Natural killer cell (primary cell): ENCODE measurements around the gene EXOC4. TPM values are rescaled to one million over a fixed set of nuclear protein-coding genes. Genes with fewer than 3 reads are reported as not detected.

Experiments
- ATAC-seq, 3 donors: fragments of 150-1000 bp in 2 of 3; fragments of 200-7000 bp in 1 of 3; cut with Tn5 transposase; 1 replicate in 1 of 3; 2 replicates in 2 of 3; pipeline ENCODE4 v1.10.0; 2021; ENCODE audit warnings: mild to moderate bottlenecking in 2 of 3, moderate library complexity in 2 of 3
- DNase-seq, 2 donors: peaks; one replicate each; pipeline versions ENCODE4 v3.0.0 to v3.0.0-alpha.2; 2013 to 2021; ENCODE audit warnings: mixed read lengths in 1 of 2
- H3K27ac ChIP-seq: one replicate; pipeline ENCODE4 v1.5.1; 2013; ENCODE audit warnings: mild to moderate bottlenecking, low read length
- H3K27me3 ChIP-seq: one replicate; pipeline ENCODE4 v1.6.1; 2013; ENCODE audit warnings: low read length; ENCODE audit not compliant: control insufficient read depth, insufficient read depth
- H3K36me3 ChIP-seq: one replicate; pipeline ENCODE4 v1.6.1; 2013; ENCODE audit warnings: low read length; ENCODE audit not compliant: control insufficient read depth, insufficient read depth
- H3K4me1 ChIP-seq: one replicate; pipeline ENCODE4 v1.6.1; 2013; ENCODE audit warnings: low read length; ENCODE audit not compliant: control insufficient read depth, insufficient read depth
- H3K4me3 ChIP-seq: one replicate; pipeline ENCODE4 v1.5.1; 2013; ENCODE audit warnings: low read length
- H3K9me3 ChIP-seq: one replicate; pipeline ENCODE4 v1.6.1; 2013; ENCODE audit warnings: low read length; ENCODE audit not compliant: control insufficient read depth, insufficient read depth
- H3K27ac Mint-ChIP-seq, 2 donors: one replicate each; pipeline ENCODE4 v1.8.0; 2022; ENCODE audit warnings: mild to moderate bottlenecking in 2 of 2, mixed read lengths in 2 of 2, moderate library complexity in 1 of 2
- H3K27me3 Mint-ChIP-seq, 2 donors: one replicate each; pipeline ENCODE4 v1.8.0; 2022; ENCODE audit warnings: low read depth in 2 of 2, mixed read lengths in 2 of 2
- H3K36me3 Mint-ChIP-seq: one replicate; pipeline ENCODE4 v1.8.0; 2022; ENCODE audit warnings: mixed read lengths
- H3K4me1 Mint-ChIP-seq, 2 donors: one replicate each; pipeline ENCODE4 v1.8.0; 2022; ENCODE audit warnings: mixed read lengths in 2 of 2
- H3K4me3 Mint-ChIP-seq: one replicate; pipeline ENCODE4 v1.8.0; 2022; ENCODE audit warnings: mild to moderate bottlenecking, moderate library complexity, mixed read lengths
- H3K9me3 Mint-ChIP-seq, 2 donors: one replicate each; pipeline ENCODE4 v1.8.0; 2022; ENCODE audit warnings: mixed read lengths in 2 of 2
- CTCF ChIP-seq: fragments of 200-600 bp; IDR thresholded peaks from one replicate; pipeline ENCODE4 v1.8.0; 2022; ENCODE audit warnings: antibody characterized with exemption
- WGBS: methylation state at CpG from one replicate; pipeline ENCODE4 v1.1.7; 2013; ENCODE audit warnings: missing lambda C conversion rate; ENCODE audit not compliant: insufficient coverage; 5-methylcytosine and 5-hydroxymethylcytosine counted together
- intact Hi-C: fragments of 100-400 bp; cut with micrococcal nuclease; formaldehyde crosslinking; loops from one replicate; pipeline ENCODE4 v1.14.2; 2022
- total RNA-seq, 4 donors: library from RNA; stranded (reverse); fragments of 120-200 nt in 1 of 4; gene quantifications; one replicate each; pipeline versions ENCODE4 v1.2.3 to v1.2.4, GENCODE V29; 2013 to 2022

The EXOC4 gene
- total RNA-seq, 3 donors from 2014 or later (not counting 1 experiment from before 2014, with no cell fraction given) = 105 to 148 (median 123) TPM

GRCh38 chr7:133293384-133294160 is 40.7 kb downstream of the EXOC4 start:
- ATAC-seq (no peak), DNase-seq (no peak)
- no peak for TF ChIP-seq CTCF
- H3K36me3 ChIP-seq = peaks cover 24% of the 10 kb centered on the region
- H3K4me3 ChIP-seq = no peak overlapping the region
- H3K9me3 ChIP-seq = no peaks in the 10 kb centered on the region
- no peaks in the 10 kb centered on the region for H3K27me3 ChIP-seq
- no peak overlapping the region for H3K27ac ChIP-seq
- H3K36me3 Mint-ChIP-seq = peaks cover 4% of the 10 kb centered on the region
- no peak overlapping the region for H3K4me3 Mint-ChIP-seq
- no peaks in the 10 kb centered on the region for H3K9me3 Mint-ChIP-seq
- no peaks in the 10 kb centered on the region for H3K27me3 Mint-ChIP-seq
- WGBS = 95% methylated on average over 4 of the region's 6 CpGs
- intact Hi-C loops = no loop called here
- peaks cover 9 to 19% of the 10 kb centered on the region in 2 donors for H3K4me1 Mint-ChIP-seq
- no peaks in the 10 kb centered on the region for H3K4me1 ChIP-seq
- no peak overlapping the region for H3K27ac Mint-ChIP-seq

- Mint-ChIP-seq H3K9me3 (no peaks in the 10 kb centered on the region), H3K4me3 (no peak overlapping the region), H3K4me1 (peaks cover 12 to 22% of the 10 kb centered on the region in 2 donors), H3K36me3 (no peaks in the 10 kb centered on the region), H3K27me3 (no peaks in the 10 kb centered on the region), H3K27ac (no peak overlapping the region)
- H3K4me3 ChIP-seq = no peak overlapping the region
- peaks cover 20% of the 10 kb centered on the region for H3K36me3 ChIP-seq
- no peak for TF ChIP-seq CTCF
- H3K4me1 ChIP-seq = no peaks in the 10 kb centered on the region
- ATAC-seq = no peak
- no peaks in the 10 kb centered on the region for H3K27me3 ChIP-seq
- intact Hi-C loops = no loop called here
- no peak overlapping the region for H3K27ac ChIP-seq
- no peak for DNase-seq
- H3K9me3 ChIP-seq = no peaks in the 10 kb centered on the region
Measured at GRCh38 chr7:133294234-133294633, 41.4 kb downstream of the EXOC4 start.

GRCh38 chr7:133295484-133295883 is 42.6 kb downstream of the EXOC4 start:
- Histone ChIP-seq H3K4me1 (no peaks in the 10 kb centered on the region), H3K27ac (no peak overlapping the region), H3K27me3 (no peaks in the 10 kb centered on the region), H3K4me3 (no peak overlapping the region), H3K9me3 (no peaks in the 10 kb centered on the region), H3K36me3 (peaks cover 8% of the 10 kb centered on the region)
- WGBS = 100% methylated on average over 3 of the region's 3 CpGs
- no peaks in the 10 kb centered on the region for H3K9me3 Mint-ChIP-seq
- no peak overlapping the region for H3K4me3 Mint-ChIP-seq
- TF ChIP-seq CTCF = no peak
- DNase-seq = no peak
- no peaks in the 10 kb centered on the region for H3K27me3 Mint-ChIP-seq
- peaks cover 19 to 24% of the 10 kb centered on the region in 2 donors for H3K4me1 Mint-ChIP-seq
- intact Hi-C loops = no loop called here
- H3K27ac Mint-ChIP-seq = no peak overlapping the region
- H3K36me3 Mint-ChIP-seq = no peaks in the 10 kb centered on the region
- no peak for ATAC-seq

GRCh38 chr7:133297093-133297492 is 44.2 kb downstream of the EXOC4 start:
- 100% methylated on average over 1 of the region's 1 CpG for WGBS
- Histone ChIP-seq H3K4me3 (no peak overlapping the region), H3K4me1 (no peaks in the 10 kb centered on the region), H3K27me3 (no peaks in the 10 kb centered on the region), H3K27ac (no peak overlapping the region), H3K36me3 (no peaks in the 10 kb centered on the region), H3K9me3 (no peaks in the 10 kb centered on the region)
- ATAC-seq (no peak), DNase-seq (no peak)
- TF ChIP-seq CTCF = no peak
- peaks cover 23 to 24% of the 10 kb centered on the region in 2 donors for H3K4me1 Mint-ChIP-seq
- no peaks in the 10 kb centered on the region for H3K27me3 Mint-ChIP-seq
- intact Hi-C loops = no loop called here
- H3K36me3 Mint-ChIP-seq = no peaks in the 10 kb centered on the region
- H3K27ac Mint-ChIP-seq = no peak overlapping the region
- no peak overlapping the region for H3K4me3 Mint-ChIP-seq
- no peaks in the 10 kb centered on the region for H3K9me3 Mint-ChIP-seq
